ENCODE measurements around the gene SPTB.

SPTB gene

DNA sequence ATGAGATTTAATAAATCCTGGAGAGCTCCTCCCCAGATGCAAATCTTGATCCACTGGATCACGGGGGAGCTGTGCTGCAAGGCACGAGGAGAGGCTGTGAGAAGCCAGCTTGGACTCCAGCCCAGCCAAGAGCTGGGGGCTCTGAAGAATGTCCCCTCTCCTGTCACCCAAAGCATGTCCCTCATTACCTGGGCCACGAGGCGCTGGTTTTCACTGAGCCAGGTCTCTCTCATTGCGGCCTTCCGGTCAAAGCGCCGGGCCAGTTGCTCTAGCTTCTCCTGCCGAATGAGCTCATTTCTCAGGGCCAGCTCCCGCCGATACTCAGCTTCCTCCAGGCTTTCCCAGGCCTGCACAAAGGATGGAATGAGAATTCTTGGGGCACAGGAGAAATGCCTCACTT lies 83.3 kb downstream of the SPTB start:
- DNase-seq (ENCODE audit: low read depth), result no peak
- TF ChIP-seq, protein P1, sequence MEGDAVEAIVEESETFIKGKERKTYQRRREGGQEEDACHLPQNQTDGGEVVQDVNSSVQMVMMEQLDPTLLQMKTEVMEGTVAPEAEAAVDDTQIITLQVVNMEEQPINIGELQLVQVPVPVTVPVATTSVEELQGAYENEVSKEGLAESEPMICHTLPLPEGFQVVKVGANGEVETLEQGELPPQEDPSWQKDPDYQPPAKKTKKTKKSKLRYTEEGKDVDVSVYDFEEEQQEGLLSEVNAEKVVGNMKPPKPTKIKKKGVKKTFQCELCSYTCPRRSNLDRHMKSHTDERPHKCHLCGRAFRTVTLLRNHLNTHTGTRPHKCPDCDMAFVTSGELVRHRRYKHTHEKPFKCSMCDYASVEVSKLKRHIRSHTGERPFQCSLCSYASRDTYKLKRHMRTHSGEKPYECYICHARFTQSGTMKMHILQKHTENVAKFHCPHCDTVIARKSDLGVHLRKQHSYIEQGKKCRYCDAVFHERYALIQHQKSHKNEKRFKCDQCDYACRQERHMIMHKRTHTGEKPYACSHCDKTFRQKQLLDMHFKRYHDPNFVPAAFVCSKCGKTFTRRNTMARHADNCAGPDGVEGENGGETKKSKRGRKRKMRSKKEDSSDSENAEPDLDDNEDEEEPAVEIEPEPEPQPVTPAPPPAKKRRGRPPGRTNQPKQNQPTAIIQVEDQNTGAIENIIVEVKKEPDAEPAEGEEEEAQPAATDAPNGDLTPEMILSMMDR (IDR thresholded peaks at IDR 0.05; ENCODE audit: low read length, missing control alignments), result no peak
- H3K4me3 ChIP-seq (replicated peaks; ENCODE audit: low read depth, low read length), result no peak overlapping the region

DNA sequence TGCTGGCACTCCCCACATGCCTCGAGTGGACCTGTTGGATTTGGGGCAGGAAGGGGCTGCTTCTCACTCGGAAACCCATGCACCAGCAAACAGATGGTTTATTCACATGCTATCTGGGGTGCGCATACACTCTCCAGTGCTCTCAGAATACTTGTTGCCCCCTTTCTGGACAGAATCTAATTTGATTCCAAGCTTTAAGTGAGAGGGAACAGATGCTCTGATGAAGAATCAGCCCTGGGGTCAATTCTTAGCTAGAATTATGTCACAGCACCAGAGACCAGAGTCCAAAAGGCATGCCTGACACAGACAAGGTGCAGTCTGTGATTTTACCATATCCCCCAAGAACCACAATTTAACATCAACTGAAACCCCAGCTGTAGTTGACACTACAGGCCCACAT lies 83.8 kb downstream of the SPTB start:
- no peak overlapping the region for H3K4me3 ChIP-seq (replicated peaks; ENCODE audit: low read depth, low read length)
- no peak for DNase-seq (ENCODE audit: low read depth)
- TF ChIP-seq, protein P1 (IDR thresholded peaks at IDR 0.05; ENCODE audit: low read length, missing control alignments), result no peak

DNA sequence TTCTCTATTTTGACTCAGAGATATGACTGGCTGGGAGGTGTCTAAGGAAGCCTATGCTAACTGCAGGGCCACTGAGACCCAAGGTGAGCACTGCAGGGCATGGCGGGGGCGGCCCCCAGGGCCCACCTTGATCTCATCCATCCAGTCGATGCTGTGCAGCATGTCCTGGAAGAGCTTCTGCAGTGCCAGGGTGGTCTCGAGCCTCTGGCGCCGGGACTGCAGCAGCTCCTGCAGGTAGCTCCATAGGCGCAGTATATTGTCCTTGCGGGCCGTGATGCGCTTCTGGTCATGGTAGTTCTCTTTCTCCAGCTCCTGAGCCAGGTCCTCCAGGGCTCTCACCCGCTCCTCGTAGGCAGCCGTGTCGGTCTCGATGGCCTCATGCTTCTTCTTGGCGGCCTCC lies 84.5 kb downstream of the SPTB start:
- no peak for DNase-seq (ENCODE audit: low read depth)
- TF ChIP-seq, protein P1 (IDR thresholded peaks at IDR 0.05; ENCODE audit: low read length, missing control alignments), result no peak
- no peak overlapping the region for H3K4me3 ChIP-seq (replicated peaks; ENCODE audit: low read depth, low read length)

DNA sequence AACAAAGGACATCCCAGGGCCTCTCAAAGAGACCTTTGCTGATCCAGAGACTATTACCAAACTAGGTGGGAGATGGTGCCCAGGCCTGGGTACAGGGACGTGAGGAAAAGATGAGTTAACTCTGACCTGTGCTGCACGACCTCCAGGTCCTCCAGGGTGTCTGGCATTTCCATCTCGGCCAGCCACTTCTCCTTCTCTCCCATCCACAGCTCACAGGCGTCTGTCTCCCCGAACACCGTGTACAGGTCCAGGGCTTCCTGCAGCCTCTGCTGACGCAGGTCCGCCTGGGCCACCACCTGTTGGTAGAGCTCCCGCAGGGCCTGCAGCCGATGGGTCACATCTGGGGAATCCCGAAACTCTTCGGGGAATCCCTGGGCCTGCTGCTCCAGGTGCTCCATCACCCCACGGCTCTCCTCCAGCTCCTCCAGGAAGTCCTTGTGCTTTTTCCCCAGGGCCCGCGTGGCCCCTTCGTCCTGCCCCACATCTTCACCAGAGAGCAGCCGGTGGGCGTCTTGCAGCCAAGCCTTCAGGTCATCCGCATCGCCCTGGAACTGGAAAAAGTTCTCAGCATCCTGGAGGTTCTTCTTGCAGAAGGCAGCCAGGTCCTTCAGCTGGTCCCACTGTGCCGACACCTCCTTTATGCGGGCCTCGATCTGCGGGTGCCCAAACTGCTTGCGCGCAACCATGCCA lies 86.7 kb downstream of the SPTB start:
- no peak for DNase-seq (ENCODE audit: low read depth)
- no peak overlapping the region for H3K4me3 ChIP-seq (replicated peaks; ENCODE audit: low read depth, low read length)
- TF ChIP-seq, protein P1 (IDR thresholded peaks at IDR 0.05; ENCODE audit: low read length, missing control alignments), result no peak

DNA sequence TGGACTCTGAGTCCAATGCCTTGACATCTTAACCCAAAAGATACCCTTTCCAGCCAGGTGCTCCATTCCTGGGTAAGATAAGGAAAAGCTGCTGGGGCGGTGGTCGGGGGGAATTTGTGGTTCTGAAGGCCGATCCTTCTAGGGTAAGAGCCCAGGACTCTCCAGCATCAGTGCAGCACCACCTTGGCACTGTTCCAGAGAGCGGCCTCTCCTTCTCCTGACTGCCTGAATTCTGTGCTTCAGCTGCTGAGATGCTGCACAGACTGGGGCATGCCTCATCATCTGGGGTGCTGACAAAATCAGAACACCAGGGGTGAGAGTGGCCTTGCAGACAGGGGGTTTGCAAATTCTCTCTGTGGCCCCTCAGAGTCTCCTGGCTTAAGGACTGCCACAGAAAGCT lies 87.5 kb downstream of the SPTB start:
- no peak for DNase-seq (ENCODE audit: low read depth)
- TF ChIP-seq, protein P1 (IDR thresholded peaks at IDR 0.05; ENCODE audit: low read length, missing control alignments), result no peak
- no peak overlapping the region for H3K4me3 ChIP-seq (replicated peaks; ENCODE audit: low read depth, low read length)

DNA sequence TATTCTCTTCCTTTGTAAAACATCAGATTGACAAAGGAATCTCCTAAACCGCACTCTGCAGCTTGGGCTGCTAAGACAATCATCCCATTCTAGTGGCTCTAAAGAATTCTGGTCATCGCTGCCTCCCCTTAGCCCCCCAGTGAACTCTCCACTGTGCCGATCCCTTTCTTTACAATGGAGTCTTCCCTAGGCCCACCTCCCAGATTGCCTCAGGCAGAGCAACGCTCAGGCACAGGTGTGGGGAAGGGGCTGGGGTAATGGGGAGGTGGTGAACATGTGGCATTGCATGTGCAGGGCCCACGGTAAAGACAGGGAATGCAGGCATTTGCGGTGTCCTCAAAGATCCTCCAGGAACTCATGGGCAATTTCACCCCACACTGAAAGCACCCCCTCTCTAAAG lies 89.2 kb downstream of the SPTB start:
- TF ChIP-seq, protein P1 (IDR thresholded peaks at IDR 0.05; ENCODE audit: low read length, missing control alignments), result no peak
- no peak overlapping the region for H3K4me3 ChIP-seq (replicated peaks; ENCODE audit: low read depth, low read length)
- DNase-seq (ENCODE audit: low read depth), result no peak

DNA sequence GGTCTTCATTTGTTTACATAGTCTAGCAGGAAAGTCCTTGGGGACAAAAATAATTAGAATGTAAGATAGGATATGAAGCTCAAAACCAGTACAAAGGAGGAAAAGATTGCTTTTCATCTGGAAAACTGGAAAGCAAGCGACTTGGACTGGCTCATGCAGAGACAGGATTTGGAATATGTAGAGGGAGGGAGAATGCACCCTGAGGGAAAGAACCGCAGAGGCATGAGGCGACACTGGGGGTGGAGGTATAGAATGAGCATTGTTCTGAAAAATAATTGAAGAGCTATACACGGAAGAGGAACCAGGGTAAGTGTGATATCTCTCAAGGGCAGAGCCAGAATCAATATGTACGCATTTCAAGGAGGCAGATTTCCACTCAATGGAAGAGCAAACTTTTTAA lies 90.0 kb downstream of the SPTB start:
- no peak for DNase-seq (ENCODE audit: low read depth)
- TF ChIP-seq, protein P1 (IDR thresholded peaks at IDR 0.05; ENCODE audit: low read length, missing control alignments), result no peak
- H3K4me3 ChIP-seq (replicated peaks; ENCODE audit: low read depth, low read length), result no peak overlapping the region

Measured in fibroblast of pulmonary artery (primary cell).